Erythroblast (primary cell): ENCODE data around the gene ATP13A4.

Source experiments
- GATA1 ChIP-seq: IDR thresholded peaks from 2 replicates; pipeline ENCODE4 v1.6.1; 2011; ENCODE audit warnings: low read depth, mild to moderate bottlenecking, control low read depth, low read length, moderate library complexity
- POLR2A ChIP-seq: IDR thresholded peaks from 2 replicates; pipeline ENCODE4 v1.6.1; 2011; ENCODE audit warnings: mild to moderate bottlenecking, low read length

DNA sequence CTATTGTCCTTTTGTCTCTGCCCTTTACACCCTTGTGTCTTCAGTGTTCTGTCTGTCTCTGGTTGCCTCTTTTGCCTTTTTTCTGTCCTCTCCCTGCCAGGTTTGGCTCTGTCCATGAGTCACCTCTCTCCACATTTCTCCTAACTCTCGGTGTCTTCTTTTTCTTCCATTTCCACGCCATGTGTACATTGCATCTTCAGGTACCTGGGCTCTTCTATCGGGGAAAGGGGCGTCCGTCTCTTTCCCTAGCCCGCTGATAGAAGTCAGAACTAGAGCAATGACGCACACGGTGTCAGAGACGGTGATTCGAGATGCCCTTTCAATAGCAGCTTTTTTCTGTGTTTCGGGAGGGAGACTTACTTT, 39.0 kb upstream of the ATP13A4 start:
- TF ChIP-seq POLR2A (no peak), GATA1 (no peak)
